Measurements from ENCODE around the gene ARHGAP42.

The ARHGAP42 gene

GRCh38 chr11:100777103-100777502 lies 90.0 kb downstream of the ARHGAP42 start:
- no peak for TF ChIP-seq SPI1 (IDR thresholded peaks at IDR 0.05; ENCODE audit: borderline replicate concordance, low read depth)
- no peak for TF ChIP-seq GABPA (IDR thresholded peaks at IDR 0.05; ENCODE audit: low read depth)
- no peak for TF ChIP-seq POLR2AphosphoS5 (IDR thresholded peaks at IDR 0.05; ENCODE audit: low read depth)
- TF ChIP-seq REST (IDR thresholded peaks at IDR 0.05; ENCODE audit: insufficient replicate concordance, low read depth) = no peak
- TF ChIP-seq CTCF (IDR thresholded peaks at IDR 0.05; ENCODE audit: insufficient read depth, low read length) = no peak
- Histone ChIP-seq H3K27ac (replicated peaks) (no peak overlapping the region), H3K4me3 (replicated peaks; ENCODE audit: insufficient read depth, low read length) (no peak overlapping the region), H3K27me3 (ENCODE audit: insufficient read depth, poor library complexity, severe bottlenecking) (no peaks in the 10 kb centered on the region)
- no peak for DNase-seq (ENCODE audit: low read depth in 1 of 2, low spot score in 1 of 2)

- Histone ChIP-seq H3K27me3 (ENCODE audit: insufficient read depth, poor library complexity, severe bottlenecking) (no peaks in the 10 kb centered on the region), H3K27ac (replicated peaks) (no peak overlapping the region), H3K4me3 (replicated peaks; ENCODE audit: insufficient read depth, low read length) (no peak overlapping the region)
- no peak for TF ChIP-seq REST (IDR thresholded peaks at IDR 0.05; ENCODE audit: insufficient replicate concordance, low read depth)
- no peak for TF ChIP-seq SPI1 (IDR thresholded peaks at IDR 0.05; ENCODE audit: borderline replicate concordance, low read depth)
- TF ChIP-seq POLR2AphosphoS5 (IDR thresholded peaks at IDR 0.05; ENCODE audit: low read depth) = no peak
- TF ChIP-seq CTCF (IDR thresholded peaks at IDR 0.05; ENCODE audit: insufficient read depth, low read length) = no peak
- no peak for TF ChIP-seq GABPA (IDR thresholded peaks at IDR 0.05; ENCODE audit: low read depth)
- DNase-seq (ENCODE audit: low read depth in 1 of 2, low spot score in 1 of 2) = no peak
These were observed 90.6 kb downstream of the ARHGAP42 start for GRCh38 chr11:100777736-100778135.

- TF ChIP-seq GABPA (IDR thresholded peaks at IDR 0.05; ENCODE audit: low read depth) (no peak), REST (IDR thresholded peaks at IDR 0.05; ENCODE audit: insufficient replicate concordance, low read depth) (no peak), CTCF (IDR thresholded peaks at IDR 0.05; ENCODE audit: insufficient read depth, low read length) (no peak), POLR2AphosphoS5 (IDR thresholded peaks at IDR 0.05; ENCODE audit: low read depth) (no peak), SPI1 (IDR thresholded peaks at IDR 0.05; ENCODE audit: borderline replicate concordance, low read depth) (no peak)
- Histone ChIP-seq H3K4me3 (replicated peaks; ENCODE audit: insufficient read depth, low read length) (no peak overlapping the region), H3K27me3 (ENCODE audit: insufficient read depth, poor library complexity, severe bottlenecking) (no peaks in the 10 kb centered on the region), H3K27ac (replicated peaks) (no peak overlapping the region)
- DNase-seq (ENCODE audit: low read depth in 1 of 2, low spot score in 1 of 2) = no peak
These were observed 91.2 kb downstream of the ARHGAP42 start for GRCh38 chr11:100778166-100778785.

Data from HL-60 (cell line).